ENCODE measurements around the gene MAMDC4. TPM values are rescaled to one million over a fixed set of nuclear protein-coding genes. Genes with fewer than 3 reads are reported as not detected.

Gene MAMDC4
- total and polyA plus RNA-seq, 2 experiments from 2014 or later = 8.5 to 12.7 TPM

GRCh38 chr9:136854113-136854841 is 2.1 kb downstream of the MAMDC4 start:
- H3K27ac ChIP-seq = no peak overlapping the region
- H3K4me3 ChIP-seq = no peak overlapping the region
- H3K9me3 ChIP-seq (ENCODE audit: low read depth) = no peaks in the 10 kb centered on the region
- no peak for DNase-seq (ENCODE audit: low spot score)
- H3K36me3 ChIP-seq (replicated peaks; ENCODE audit: insufficient read depth, low read depth) = no peaks in the 10 kb centered on the region
- WGBS (ENCODE audit: low lambda C conversion rate, missing lambda C conversion rate) = 83% methylated on average over 20 of the region's 30 CpGs
- H3K4me1 ChIP-seq (ENCODE audit: insufficient read depth) = peaks cover 17% of the 10 kb centered on the region
- H2AFZ ChIP-seq = no peak overlapping the region
- no peak for TF ChIP-seq EZH2 (IDR thresholded peaks at IDR 0.05; ENCODE audit: borderline replicate concordance)
- no peak for TF ChIP-seq EZH2phosphoT487 (IDR thresholded peaks at IDR 0.05; ENCODE audit: low read depth, severe bottlenecking, unreplicated experiment)
- TF ChIP-seq CTCF (IDR thresholded peaks at IDR 0.05; ENCODE audit: poor library complexity) = no peak
- no peaks in the 10 kb centered on the region for H3K27me3 ChIP-seq
- no peaks in the 10 kb centered on the region for H3K9me2 ChIP-seq (replicated peaks; ENCODE audit: insufficient read depth)
- no peak overlapping the region for H3K4me2 ChIP-seq
- peaks cover 12% of the 10 kb centered on the region for H4K20me1 ChIP-seq (ENCODE audit: insufficient read depth, poor library complexity, severe bottlenecking)
- H3K79me2 ChIP-seq = peaks cover 12% of the 10 kb centered on the region

- peaks cover 9% of the 10 kb centered on the region for H3K79me2 ChIP-seq
- H3K36me3 ChIP-seq (replicated peaks; ENCODE audit: insufficient read depth, low read depth) = no peaks in the 10 kb centered on the region
- H3K4me2 ChIP-seq = no peak overlapping the region
- no peak for DNase-seq (ENCODE audit: low spot score)
- 91% methylated on average over 21 of the region's 23 CpGs for WGBS (ENCODE audit: low lambda C conversion rate, missing lambda C conversion rate)
- TF ChIP-seq CTCF (IDR thresholded peaks at IDR 0.05; ENCODE audit: poor library complexity) (no peak), EZH2 (IDR thresholded peaks at IDR 0.05; ENCODE audit: borderline replicate concordance) (no peak), EZH2phosphoT487 (IDR thresholded peaks at IDR 0.05; ENCODE audit: low read depth, severe bottlenecking, unreplicated experiment) (no peak)
- H3K9me2 ChIP-seq (replicated peaks; ENCODE audit: insufficient read depth) = no peaks in the 10 kb centered on the region
- H2AFZ ChIP-seq = no peak overlapping the region
- no peaks in the 10 kb centered on the region for H3K9me3 ChIP-seq (ENCODE audit: low read depth)
- H3K27me3 ChIP-seq = no peaks in the 10 kb centered on the region
- H3K4me3 ChIP-seq = no peak overlapping the region
- H3K4me1 ChIP-seq (ENCODE audit: insufficient read depth) = peaks cover 22% of the 10 kb centered on the region
- peaks cover 8% of the 10 kb centered on the region for H4K20me1 ChIP-seq (ENCODE audit: insufficient read depth, poor library complexity, severe bottlenecking)
- no peak overlapping the region for H3K27ac ChIP-seq
These were observed 2.8 kb downstream of the MAMDC4 start for GRCh38 chr9:136854842-136855460.

- H3K4me3 ChIP-seq = no peak overlapping the region
These were observed 3.4 kb downstream of the MAMDC4 start for GRCh38 chr9:136855461-136856078.

More at GRCh38 chr9:136855461-136856078, 3.4 kb downstream of the MAMDC4 start:
- no peak for DNase-seq (ENCODE audit: low spot score)
- 90% methylated on average over 26 of the region's 26 CpGs for WGBS (ENCODE audit: low lambda C conversion rate, missing lambda C conversion rate)
- H3K36me3 ChIP-seq (replicated peaks; ENCODE audit: insufficient read depth, low read depth) = no peaks in the 10 kb centered on the region
- no peak overlapping the region for H3K27ac ChIP-seq
- peaks cover 19% of the 10 kb centered on the region for H3K4me1 ChIP-seq (ENCODE audit: insufficient read depth)
- TF ChIP-seq EZH2 (IDR thresholded peaks at IDR 0.05; ENCODE audit: borderline replicate concordance) (no peak), CTCF (IDR thresholded peaks at IDR 0.05; ENCODE audit: poor library complexity) (no peak), EZH2phosphoT487 (IDR thresholded peaks at IDR 0.05; ENCODE audit: low read depth, severe bottlenecking, unreplicated experiment) (no peak)
- peaks cover 2% of the 10 kb centered on the region for H4K20me1 ChIP-seq (ENCODE audit: insufficient read depth, poor library complexity, severe bottlenecking)
- H3K9me2 ChIP-seq (replicated peaks; ENCODE audit: insufficient read depth) = no peaks in the 10 kb centered on the region
- H3K4me2 ChIP-seq = no peak overlapping the region
- no peaks in the 10 kb centered on the region for H3K27me3 ChIP-seq
- peaks cover 3% of the 10 kb centered on the region for H3K79me2 ChIP-seq
- no peaks in the 10 kb centered on the region for H3K9me3 ChIP-seq (ENCODE audit: low read depth)
- no peak overlapping the region for H2AFZ ChIP-seq
